HEK293T (cell line): Measurements from ENCODE around the gene PRDM4.

Source experiments
- CTCF ChIA-PET: fragments of 350-600 bp; formaldehyde crosslinking; extraction: SDS; loops from one replicate; lab custom pipeline; 2021; ENCODE audit warnings: antibody characterized with exemption, inconsistent platforms; lab: Yijun Ruan, JAX
- POLR2A ChIA-PET: fragments of 350-600 bp; formaldehyde crosslinking; extraction: SDS; loops from one replicate; lab custom pipeline; 2020; ENCODE audit warnings: antibody characterized with exemption, inconsistent platforms; lab: Yijun Ruan, JAX
- DNase-seq: peaks from one replicate; pipeline ENCODE4 v3.0.0; 2012; ENCODE audit warnings: mixed read lengths; ENCODE audit errors: extremely low spot score
- ARNT ChIP-seq: fragments of 450-650 bp; IDR thresholded peaks from 2 replicates; pipeline ENCODE4 v1.6.1; 2017; ENCODE audit warnings: mild to moderate bottlenecking
- BHLHE40 ChIP-seq: fragments of 450-650 bp; IDR thresholded peaks from 2 replicates; pipeline ENCODE4 v1.6.1; 2016; ENCODE audit warnings: mild to moderate bottlenecking, moderate library complexity, borderline replicate concordance
- CTBP1 ChIP-seq: fragments of 450-650 bp; IDR thresholded peaks from 2 replicates; pipeline ENCODE4 v1.6.1; 2016; ENCODE audit warnings: borderline replicate concordance
- ELF4 ChIP-seq: fragments of 450-650 bp; IDR thresholded peaks from 2 replicates; pipeline ENCODE4 v1.6.1; 2017; ENCODE audit warnings: antibody characterized with exemption
- FOXA1 ChIP-seq: fragments of 450-650 bp; IDR thresholded peaks from 2 replicates; pipeline ENCODE4 v1.6.1; 2016; ENCODE audit warnings: mild to moderate bottlenecking
- FOXK2 ChIP-seq: fragments of 450-650 bp; IDR thresholded peaks from 2 replicates; pipeline ENCODE4 v1.6.1; 2016; ENCODE audit warnings: mild to moderate bottlenecking
- FOXM1 ChIP-seq: fragments of 450-650 bp; IDR thresholded peaks from 2 replicates; pipeline ENCODE4 v1.6.1; 2017; ENCODE audit warnings: mild to moderate bottlenecking, borderline replicate concordance
- HDGF ChIP-seq: fragments of 450-650 bp; IDR thresholded peaks from 2 replicates; pipeline ENCODE4 v1.6.1; 2017; ENCODE audit warnings: antibody characterized with exemption, borderline replicate concordance
- L3MBTL2 ChIP-seq: fragments of 450-650 bp; conservative IDR thresholded peaks from 2 replicates; pipeline ENCODE4 v1.6.1; 2016; ENCODE audit warnings: mild to moderate bottlenecking
- LEF1 ChIP-seq: fragments of 450-650 bp; IDR thresholded peaks from 2 replicates; pipeline ENCODE4 v1.6.1; 2017; ENCODE audit warnings: mild to moderate bottlenecking, borderline replicate concordance
- NFRKB ChIP-seq: fragments of 450-650 bp; IDR thresholded peaks from 2 replicates; pipeline ENCODE4 v1.6.1; 2016; ENCODE audit warnings: mild to moderate bottlenecking, moderate library complexity
- PKNOX1 ChIP-seq: fragments of 450-650 bp; IDR thresholded peaks from 2 replicates; pipeline ENCODE4 v1.6.1; 2016
- SP1 ChIP-seq: fragments of 450-650 bp; IDR thresholded peaks from 2 replicates; pipeline ENCODE4 v1.6.1; 2017
- SUZ12 ChIP-seq: fragments of 450-650 bp; IDR thresholded peaks from 2 replicates; pipeline ENCODE4 v1.6.1; 2016; ENCODE audit warnings: mild to moderate bottlenecking
- TARDBP ChIP-seq: fragments of 450-650 bp; IDR thresholded peaks from 2 replicates; pipeline ENCODE4 v1.6.1; 2016
- ZNF384 ChIP-seq: fragments of 450-650 bp; IDR thresholded peaks from 2 replicates; pipeline ENCODE4 v1.6.1; 2016

Gene PRDM4

GRCh38 chr12:107749083-107749482 is 11.9 kb downstream of the PRDM4 start:
- no peak for DNase-seq
- TF ChIP-seq FOXA1, result no peak
- TF ChIP-seq FOXM1, result no peak
- TF ChIP-seq PKNOX1, result no peak
- no peak for TF ChIP-seq FOXK2
- no peak for TF ChIP-seq SUZ12
- no peak for TF ChIP-seq SP1
- no peak for TF ChIP-seq BHLHE40
- TF ChIP-seq ELF4, result no peak
- no peak for TF ChIP-seq L3MBTL2
- no peak for TF ChIP-seq NFRKB
- no peak for TF ChIP-seq CTBP1
- TF ChIP-seq HDGF, result no peak
- no peak for TF ChIP-seq TARDBP
- TF ChIP-seq LEF1, result no peak
- no peak for TF ChIP-seq ARNT
- ChIA-PET POLR2A (interaction anchor here (1.0 kb wide), 1 partner anchor 9 kb away, joined by 3 read pairs; no protein-coding TSS in a partner anchor), CTCF (no interaction called here)

DNA sequence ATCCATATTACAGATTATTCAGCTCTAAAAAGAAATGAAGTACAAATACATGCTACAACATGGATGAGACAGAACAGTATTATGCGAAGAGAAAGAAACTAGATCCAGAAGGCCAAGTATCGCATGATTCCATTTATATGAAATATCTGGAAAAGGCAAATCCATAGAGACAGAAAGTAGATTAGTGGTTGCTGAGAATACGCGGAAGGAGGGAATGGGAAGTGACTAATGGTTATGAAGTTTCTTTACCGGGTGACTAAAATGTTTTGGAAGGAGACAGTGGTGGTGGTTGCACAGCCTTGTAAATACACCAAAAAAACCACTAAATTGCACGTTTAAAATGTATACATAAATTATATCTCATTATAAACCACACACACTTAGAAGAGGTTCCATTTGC is 12.5 kb downstream of the PRDM4 start:
- POLR2A ChIA-PET, result interaction anchor here (1.0 kb wide), 1 partner anchor 8 kb away, joined by 3 read pairs; no protein-coding TSS in a partner anchor
- TF ChIP-seq ARNT (no peak), ZNF384 (no peak), ELF4 (no peak), LEF1 (no peak), BHLHE40 (no peak), HDGF (no peak), CTBP1 (no peak), TARDBP (no peak), NFRKB (no peak), L3MBTL2 (no peak), PKNOX1 (no peak), SP1 (no peak), SUZ12 (no peak), FOXM1 (no peak), FOXK2 (no peak), FOXA1 (no peak)
- CTCF ChIA-PET, result no interaction called here
- DNase-seq, result no peak

GRCh38 chr12:107736914-107737313 is 24.0 kb downstream of the PRDM4 start:
- ChIA-PET CTCF (no interaction called here), POLR2A (no interaction called here)
- TF ChIP-seq BHLHE40 (no peak), ZNF384 (no peak), SUZ12 (no peak), ARNT (no peak), L3MBTL2 (no peak), CTBP1 (no peak), NFRKB (no peak)
- DNase-seq, result no peak

GRCh38 chr12:107735763-107736162 is 25.2 kb downstream of the PRDM4 start:
- CTCF ChIA-PET, result no interaction called here
- TF ChIP-seq SUZ12 (no peak), PKNOX1 (no peak), BHLHE40 (no peak), HDGF (no peak), ARNT (no peak)
- no peak for DNase-seq
- POLR2A ChIA-PET, result no interaction called here

DNA sequence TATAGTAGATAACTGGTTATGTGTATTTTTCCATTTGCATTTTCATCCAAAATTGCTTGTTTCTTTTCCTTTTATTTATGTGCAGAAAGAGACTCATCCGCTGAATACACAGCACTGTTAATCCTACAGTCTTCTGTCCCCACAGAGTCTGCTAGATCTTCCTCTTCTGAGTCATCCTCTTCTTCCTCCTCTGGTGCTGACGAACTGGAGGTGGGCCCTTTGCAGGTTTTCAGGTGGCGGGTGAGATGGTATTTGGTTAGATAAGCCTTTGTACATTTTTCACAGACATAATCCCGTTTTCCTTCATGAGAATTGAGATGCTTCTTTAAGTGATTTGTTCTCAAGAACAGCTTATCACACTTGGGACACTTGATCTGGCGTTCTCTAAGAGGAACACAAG is 26.8 kb downstream of the PRDM4 start:
- DNase-seq, result no peak
- ChIA-PET POLR2A (no interaction called here), CTCF (no interaction called here)
- TF ChIP-seq BHLHE40 (no peak), FOXK2 (no peak), HDGF (no peak), FOXA1 (no peak), TARDBP (no peak), L3MBTL2 (no peak), ARNT (no peak), ZNF384 (no peak), LEF1 (no peak), PKNOX1 (no peak), NFRKB (no peak), ELF4 (no peak), CTBP1 (no peak), FOXM1 (no peak), SP1 (no peak), SUZ12 (no peak)

GRCh38 chr12:107732365-107732764 is 28.6 kb downstream of the PRDM4 start:
- ChIA-PET POLR2A (no interaction called here), CTCF (interaction anchor here (0.5 kb wide), 1 partner anchor 51 kb away, joined by 3 read pairs; no protein-coding TSS in a partner anchor)
- DNase-seq, result no peak
- no peak for TF ChIP-seq PKNOX1
